Spleen (tissue), 7 donors: Measurements from ENCODE around the gene CTNNA1.

ENCODE experiments used
- POLR2A ChIP-seq, 3 donors: fragments of 450-650 bp; IDR thresholded peaks; one replicate each; pipeline ENCODE4 v1.5.1; 2017; ENCODE audit warnings: antibody characterized with exemption in 3 of 3, mild to moderate bottlenecking in 1 of 3
- TF ChIP-seq, protein P1 (sequence below), 11 experiments: fragments of 200-600 bp in 7 of 11; fragments of 450-650 bp in 4 of 11; sonication (generic) in 4 of 11; IDR thresholded peaks in 8 of 11; conservative IDR thresholded peaks in 3 of 11; 1 replicate in 7 of 11; 2 replicates in 4 of 11; pipeline versions ENCODE4 v1.4.0 to v1.8.0; 2016 to 2021; ENCODE audit warnings: antibody characterized with exemption in 11 of 11, inconsistent platforms in 4 of 11, mild to moderate bottlenecking in 1 of 11
- donor health status: DM: no; HTN: no; CAD: no; lungs with moderate emphysema.
- donor health status: DM: no; HTN: no; CAD: no.
- donor health status: DM: no; HTN: no; CAD: no.

- no peak for TF ChIP-seq POLR2A (IDR thresholded peaks at IDR 0.05)
- TF ChIP-seq, protein P1, sequence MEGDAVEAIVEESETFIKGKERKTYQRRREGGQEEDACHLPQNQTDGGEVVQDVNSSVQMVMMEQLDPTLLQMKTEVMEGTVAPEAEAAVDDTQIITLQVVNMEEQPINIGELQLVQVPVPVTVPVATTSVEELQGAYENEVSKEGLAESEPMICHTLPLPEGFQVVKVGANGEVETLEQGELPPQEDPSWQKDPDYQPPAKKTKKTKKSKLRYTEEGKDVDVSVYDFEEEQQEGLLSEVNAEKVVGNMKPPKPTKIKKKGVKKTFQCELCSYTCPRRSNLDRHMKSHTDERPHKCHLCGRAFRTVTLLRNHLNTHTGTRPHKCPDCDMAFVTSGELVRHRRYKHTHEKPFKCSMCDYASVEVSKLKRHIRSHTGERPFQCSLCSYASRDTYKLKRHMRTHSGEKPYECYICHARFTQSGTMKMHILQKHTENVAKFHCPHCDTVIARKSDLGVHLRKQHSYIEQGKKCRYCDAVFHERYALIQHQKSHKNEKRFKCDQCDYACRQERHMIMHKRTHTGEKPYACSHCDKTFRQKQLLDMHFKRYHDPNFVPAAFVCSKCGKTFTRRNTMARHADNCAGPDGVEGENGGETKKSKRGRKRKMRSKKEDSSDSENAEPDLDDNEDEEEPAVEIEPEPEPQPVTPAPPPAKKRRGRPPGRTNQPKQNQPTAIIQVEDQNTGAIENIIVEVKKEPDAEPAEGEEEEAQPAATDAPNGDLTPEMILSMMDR (IDR thresholded peaks at IDR 0.05 in 8 of 11, conservative IDR thresholded peaks at IDR 0.05 in 3 of 11), result no peak
Observed at GRCh38 chr5:138936968-138937345, 183.7 kb downstream of the CTNNA1 start.
